Bronchial smooth muscle cell (primary cell): ENCODE data around the gene FGF14. TPM values are rescaled to one million over a fixed set of nuclear protein-coding genes. Genes with fewer than 3 reads are reported as not detected.

Experiments
- total RNA-seq: library from RNA; depleted of rRNA; stranded (reverse); fragments of >200 nt; gene quantifications from 2 replicates; pipeline ENCODE4 v1.2.1, GENCODE V29; 2014

FGF14 gene
- 3.0 and 4.6 TPM in 2 replicates for total RNA-seq

GRCh38 chr13:102401766-102402165 lies at the start of gene FGF14:
Gene FGF14 (minus strand): TSS chr13:102402048.

Other genes with a start within 250 kb of the FGF14 start
- 31.6 and 47.6 TPM in 2 replicates for gene TPP2, start 194.9 kb upstream of the FGF14 start, total RNA-seq